HepG2 (cell line): ENCODE measurements around the gene WDR20.

Source experiments
- CCAR2 ChIP-seq: fragments of 200-400 bp; formaldehyde crosslinking; optimal IDR thresholded peaks from 2 replicates; pipeline ENCODE3; 2018; ENCODE audit warnings: low read depth, mild to moderate bottlenecking, low read length, moderate library complexity
- HCFC1 ChIP-seq: fragments of 150-350 bp; IDR thresholded peaks from 2 replicates; pipeline ENCODE4 v1.6.1; 2014; ENCODE audit warnings: low read depth, low read length
- HDAC2 ChIP-seq: sonication (generic); formaldehyde crosslinking; IDR thresholded peaks from 2 replicates; pipeline ENCODE4 v1.4.0; 2020; ENCODE audit warnings: missing genetic modification reagents
- HNF4A ChIP-seq: sonication (generic); formaldehyde crosslinking; IDR thresholded peaks from 2 replicates; pipeline ENCODE4 v1.4.0; 2020; ENCODE audit warnings: missing genetic modification reagents
- KDM5A ChIP-seq: fragments of 200-600 bp; sonication (generic); IDR thresholded peaks from 2 replicates; pipeline ENCODE4 v1.7.0; 2018; ENCODE audit warnings: antibody characterized with exemption, mild to moderate bottlenecking, low read length, borderline replicate concordance
- LRRFIP1 ChIP-seq: sonication (generic); formaldehyde crosslinking; conservative IDR thresholded peaks from 2 replicates; pipeline ENCODE4 v1.4.0; 2020; ENCODE audit warnings: missing genetic modification reagents
- MED1 ChIP-seq: sonication (generic); formaldehyde crosslinking; IDR thresholded peaks from 2 replicates; pipeline ENCODE4 v1.4.0; 2020; ENCODE audit warnings: missing genetic modification reagents
- TARDBP ChIP-seq: sonication (generic); formaldehyde crosslinking; IDR thresholded peaks from 2 replicates; pipeline ENCODE4 v1.8.0; 2022; ENCODE audit warnings: mild to moderate bottlenecking, missing genetic modification reagents
- ZC3H4 ChIP-seq: sonication (generic); formaldehyde crosslinking; IDR thresholded peaks from 2 replicates; pipeline ENCODE4 v1.4.0; 2020; ENCODE audit warnings: missing genetic modification reagents, borderline replicate concordance
- ZKSCAN5 ChIP-seq: sonication (generic); formaldehyde crosslinking; IDR thresholded peaks from 2 replicates; pipeline ENCODE4 v1.5.1; 2020; ENCODE audit warnings: mild to moderate bottlenecking, missing genetic modification reagents
- ZNF274 ChIP-seq: sonication (generic); formaldehyde crosslinking; IDR thresholded peaks from 2 replicates; pipeline ENCODE4 v1.5.1; 2020; ENCODE audit warnings: mild to moderate bottlenecking, missing genetic modification reagents
- ZNF430 ChIP-seq: sonication (generic); formaldehyde crosslinking; IDR thresholded peaks from 2 replicates; pipeline ENCODE4 v1.9.0; 2021; ENCODE audit warnings: mild to moderate bottlenecking, missing genetic modification reagents
- ZNF792 ChIP-seq: IDR thresholded peaks from 2 replicates; pipeline ENCODE4 v1.6.1; 2016
- TF ChIP-seq, protein P1 (sequence below): sonication (generic); formaldehyde crosslinking; IDR thresholded peaks from 2 replicates; pipeline ENCODE4 v1.5.0; 2020; ENCODE audit warnings: mild to moderate bottlenecking, missing genetic modification reagents, moderate library complexity

GRCh38 chr14:102252834-102253801 is 113.4 kb downstream of the WDR20 start:
- TF ChIP-seq, protein P1, sequence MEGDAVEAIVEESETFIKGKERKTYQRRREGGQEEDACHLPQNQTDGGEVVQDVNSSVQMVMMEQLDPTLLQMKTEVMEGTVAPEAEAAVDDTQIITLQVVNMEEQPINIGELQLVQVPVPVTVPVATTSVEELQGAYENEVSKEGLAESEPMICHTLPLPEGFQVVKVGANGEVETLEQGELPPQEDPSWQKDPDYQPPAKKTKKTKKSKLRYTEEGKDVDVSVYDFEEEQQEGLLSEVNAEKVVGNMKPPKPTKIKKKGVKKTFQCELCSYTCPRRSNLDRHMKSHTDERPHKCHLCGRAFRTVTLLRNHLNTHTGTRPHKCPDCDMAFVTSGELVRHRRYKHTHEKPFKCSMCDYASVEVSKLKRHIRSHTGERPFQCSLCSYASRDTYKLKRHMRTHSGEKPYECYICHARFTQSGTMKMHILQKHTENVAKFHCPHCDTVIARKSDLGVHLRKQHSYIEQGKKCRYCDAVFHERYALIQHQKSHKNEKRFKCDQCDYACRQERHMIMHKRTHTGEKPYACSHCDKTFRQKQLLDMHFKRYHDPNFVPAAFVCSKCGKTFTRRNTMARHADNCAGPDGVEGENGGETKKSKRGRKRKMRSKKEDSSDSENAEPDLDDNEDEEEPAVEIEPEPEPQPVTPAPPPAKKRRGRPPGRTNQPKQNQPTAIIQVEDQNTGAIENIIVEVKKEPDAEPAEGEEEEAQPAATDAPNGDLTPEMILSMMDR = no peak
- TF ChIP-seq KDM5A (no peak), MED1 (CRISPR knock-in tag) (no peak), ZC3H4 (CRISPR knock-in tag) (no peak), HCFC1 (no peak), ZNF792 (CRISPR knock-in tag) (no peak), ZKSCAN5 (CRISPR knock-in tag) (no peak), ZNF430 (CRISPR knock-in tag) (no peak), CCAR2 (no peak), HNF4A (CRISPR knock-in tag) (no peak), HDAC2 (no peak), ZNF274 (CRISPR knock-in tag) (no peak), TARDBP (no peak), LRRFIP1 (CRISPR knock-in tag) (no peak)
